GM18868 (cell line): ENCODE results near the gene ACACA.

Experiments used
- ATAC-seq: cut with Tn5 transposase; IDR thresholded peaks from one replicate; pipeline ENCODE4 v1.9.1; 2021; ENCODE audit warnings: mild to moderate bottlenecking, moderate library complexity; ENCODE audit not compliant: unreplicated experiment

ACACA gene

GRCh38 chr17:37142294-37142896 is 264.2 kb downstream of the ACACA start:
- no peak for ATAC-seq

GRCh38 chr17:37138571-37139120 is 268.0 kb downstream of the ACACA start:
- no peak for ATAC-seq

- ATAC-seq, result no peak
These were observed 268.6 kb downstream of the ACACA start for GRCh38 chr17:37137906-37138514.

GRCh38 chr17:37137070-37137610 is 269.5 kb downstream of the ACACA start:
- ATAC-seq, result no peak

- no peak for ATAC-seq
These were observed 271.1 kb downstream of the ACACA start for GRCh38 chr17:37135576-37135975.

GRCh38 chr17:37134050-37134449 is 272.6 kb downstream of the ACACA start:
- ATAC-seq, result no peak

- ATAC-seq, result no peak
These were observed 273.5 kb downstream of the ACACA start for GRCh38 chr17:37133136-37133535.

- no peak for ATAC-seq
These were observed 274.7 kb downstream of the ACACA start for GRCh38 chr17:37131669-37132611.

GRCh38 chr17:37130984-37131446 is 275.6 kb downstream of the ACACA start:
- no peak for ATAC-seq

GRCh38 chr17:37124821-37125173 is 281.8 kb downstream of the ACACA start:
- ATAC-seq, result no peak

GRCh38 chr17:37123941-37124820 is 282.5 kb downstream of the ACACA start:
- no peak for ATAC-seq

- no peak for ATAC-seq
These were observed 283.2 kb downstream of the ACACA start for GRCh38 chr17:37123386-37123785.

- no peak for ATAC-seq
These were observed 285.0 kb downstream of the ACACA start for GRCh38 chr17:37121616-37122015.

GRCh38 chr17:37118366-37119137 is 288.1 kb downstream of the ACACA start:
- ATAC-seq, result no peak

- ATAC-seq, result no peak
These were observed 289.1 kb downstream of the ACACA start for GRCh38 chr17:37117373-37118142.

GRCh38 chr17:37116671-37117185 is 289.9 kb downstream of the ACACA start:
- ATAC-seq, result no peak

- ATAC-seq, result no peak
These were observed 295.3 kb downstream of the ACACA start for GRCh38 chr17:37111329-37111728.

GRCh38 chr17:37110746-37111145 is 295.9 kb downstream of the ACACA start:
- no peak for ATAC-seq
